GM08714 (cell line): Measurements from ENCODE around the gene TMEM79.
"Not testable (repeated sequence)": the region's sequence is repeated elsewhere in the genome, so short reads cannot be mapped to it uniquely, and the experiment has no call there.

ENCODE experiments used
- H3K4me3 ChIP-seq: fragments of 200-500 bp; sonication (Bioruptor generic); 2 replicates; pipeline ENCODE4 v1.5.1; 2014; ENCODE audit warnings: mild to moderate bottlenecking, low read length, inconsistent platforms
- ZNF274 ChIP-seq: IDR thresholded peaks from 2 replicates; pipeline ENCODE4 v1.6.1; 2012; ENCODE audit warnings: mild to moderate bottlenecking, low read depth, low read length

Gene TMEM79

DNA sequence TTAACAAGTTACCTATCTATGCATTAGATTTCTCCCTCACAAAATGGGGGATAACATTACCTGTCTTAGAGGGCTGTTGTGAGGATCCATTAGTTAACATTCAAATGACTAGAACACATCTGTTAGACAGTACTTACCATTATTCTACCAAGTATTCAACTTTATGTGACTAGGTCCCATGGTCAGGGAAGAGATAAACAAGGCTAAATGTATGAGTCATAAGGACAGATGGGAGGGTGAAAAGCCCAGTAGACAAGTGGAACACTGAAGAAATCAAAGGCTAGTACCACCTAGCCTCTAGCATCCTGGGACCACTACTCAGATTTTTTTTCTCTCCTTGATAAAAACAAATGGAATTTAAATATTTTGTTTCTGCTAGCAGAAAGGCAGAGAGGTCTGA is 24.0 kb downstream of the TMEM79 start:
- TF ChIP-seq ZNF274 = no peak
- H3K4me3 ChIP-seq = no peak overlapping the region

DNA sequence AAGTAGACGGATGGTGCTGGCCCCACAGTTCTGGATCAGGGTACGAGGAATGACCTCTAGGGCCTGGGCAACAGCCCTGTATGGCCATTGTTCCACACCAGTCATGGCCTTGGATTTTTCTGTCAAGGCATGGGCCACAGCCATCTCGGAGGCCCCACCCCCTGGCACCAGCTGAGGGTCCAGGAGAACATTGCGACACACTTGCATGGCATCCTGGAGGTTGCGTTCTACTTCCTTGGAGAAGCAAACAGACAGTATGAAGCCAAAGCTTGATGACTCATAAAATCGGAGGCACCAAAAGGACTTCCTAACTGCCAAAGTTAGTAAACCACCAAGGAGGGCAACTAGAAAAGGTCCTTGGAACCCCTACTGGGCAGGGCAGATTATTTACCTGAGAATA is 26.8 kb downstream of the TMEM79 start:
- TF ChIP-seq ZNF274 = no peak

GRCh38 chr1:156316909-156317308 is 32.8 kb downstream of the TMEM79 start:
- no peak for TF ChIP-seq ZNF274
- no peak overlapping the region for H3K4me3 ChIP-seq

More for the DNA sequence above, 26.8 kb downstream of the TMEM79 start:
- H3K4me3 ChIP-seq = no peak overlapping the region

DNA sequence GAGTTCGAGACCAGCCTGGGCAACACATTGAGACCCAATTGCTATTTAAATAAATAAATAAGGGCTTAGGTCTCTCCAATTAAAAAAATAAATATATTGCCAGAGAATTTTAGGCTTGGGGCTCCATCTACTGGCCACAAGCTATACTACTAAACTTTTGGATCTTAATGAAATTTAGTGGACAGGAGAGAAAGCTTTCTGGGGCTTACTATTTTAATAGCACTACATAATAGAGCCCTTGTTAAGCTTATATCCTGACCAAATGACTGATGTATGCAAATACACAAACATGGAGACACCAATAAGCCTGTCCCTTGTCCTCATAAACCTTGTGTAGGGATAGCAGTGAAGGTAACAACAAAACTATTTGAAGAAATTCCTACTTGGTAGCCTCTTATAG is 35.5 kb downstream of the TMEM79 start:
- no peak overlapping the region for H3K4me3 ChIP-seq
- TF ChIP-seq ZNF274 = no peak

- TF ChIP-seq ZNF274 = no peak
- no peak overlapping the region for H3K4me3 ChIP-seq
Observed at GRCh38 chr1:156320560-156320959, 36.4 kb downstream of the TMEM79 start.

DNA sequence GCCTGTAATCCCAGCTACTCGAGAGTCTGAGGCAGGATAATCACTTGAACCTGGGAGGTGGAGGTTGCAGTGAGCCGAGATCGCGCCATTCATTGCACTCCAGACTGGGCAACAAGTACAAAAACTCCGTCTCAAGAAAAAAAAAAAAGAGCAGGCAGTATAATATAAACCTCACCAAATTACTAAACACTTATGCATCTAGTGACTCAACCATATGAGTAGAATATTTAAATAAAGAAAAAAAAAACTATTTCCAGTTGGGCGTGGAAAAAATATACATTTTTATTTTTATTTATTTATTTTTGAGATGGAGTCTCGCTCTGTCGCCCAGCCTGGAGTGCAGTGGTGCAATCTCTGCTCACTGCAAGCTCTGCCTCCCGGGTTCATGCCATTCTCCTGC is 39.1 kb downstream of the TMEM79 start:
- H3K4me3 ChIP-seq = not testable (repeated sequence)

DNA sequence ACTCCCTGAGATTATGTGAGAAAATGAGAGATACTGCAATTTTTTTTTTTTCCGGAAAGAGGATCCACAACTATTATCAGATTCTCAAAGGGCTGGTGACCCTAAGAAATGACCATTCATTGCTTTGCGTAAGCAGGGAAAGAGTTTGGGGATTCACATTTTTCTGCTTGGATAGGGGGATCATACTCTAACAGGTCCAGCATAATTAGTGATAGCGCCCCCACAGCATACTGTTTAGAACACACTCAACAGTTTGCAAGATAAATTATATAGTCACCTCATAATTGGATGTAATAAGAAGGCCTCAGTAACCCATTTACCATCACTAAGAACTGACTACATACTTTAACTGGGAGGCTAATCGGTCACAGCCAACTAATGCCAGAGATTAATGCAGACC is 52.1 kb downstream of the TMEM79 start:
- no peak for TF ChIP-seq ZNF274

GRCh38 chr1:156337052-156337887 is 53.1 kb downstream of the TMEM79 start:
- TF ChIP-seq ZNF274 = no peak
- H3K4me3 ChIP-seq = peak overlapping the region; percentile 96

More for the DNA sequence above, 52.1 kb downstream of the TMEM79 start:
- peak overlapping the region; percentile 96 for H3K4me3 ChIP-seq

GRCh38 chr1:156337888-156338179 is 53.7 kb downstream of the TMEM79 start:
- peak overlapping the region; percentile 96 for H3K4me3 ChIP-seq
- no peak for TF ChIP-seq ZNF274

DNA sequence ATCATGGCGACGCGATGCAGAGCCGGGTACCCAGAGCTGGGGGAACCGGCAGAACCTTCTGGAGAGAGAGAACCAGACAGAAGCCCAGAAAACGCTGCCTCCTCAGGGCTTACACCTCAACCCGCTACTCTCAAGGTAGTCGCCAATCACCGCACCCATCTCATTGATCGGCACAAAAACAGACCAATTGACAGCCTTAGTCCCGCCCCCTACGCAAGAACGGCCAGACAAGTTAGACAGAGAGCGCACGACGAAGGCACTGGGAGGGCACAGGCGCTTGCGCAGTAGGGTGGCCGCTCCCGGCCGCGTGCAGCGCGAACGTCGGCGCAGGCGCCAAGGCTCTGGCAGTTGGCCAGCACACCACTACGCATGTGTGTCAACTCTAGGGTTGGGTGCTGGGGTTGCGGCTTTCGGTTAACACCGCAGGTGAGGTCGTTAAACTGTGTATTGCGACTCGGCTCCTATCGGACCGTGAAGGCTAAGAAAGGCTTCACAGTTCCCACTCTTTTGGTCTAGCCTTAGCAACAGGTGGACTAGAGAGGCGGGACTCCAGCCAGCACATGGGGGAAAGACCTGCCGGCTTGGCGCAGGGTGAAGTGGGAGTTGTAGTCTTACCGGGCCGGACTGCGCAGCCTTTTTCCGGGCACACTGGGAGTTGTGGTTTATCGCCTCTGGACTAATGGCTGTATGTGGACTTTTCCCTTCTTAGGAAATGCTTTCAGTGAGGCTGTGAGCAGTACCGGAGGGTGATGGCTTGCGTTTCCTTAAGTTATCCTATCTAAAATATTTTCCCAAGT is 54.3 kb downstream of the TMEM79 start, which contains the start of the genes CCT3 and TSACC:
TSS of gene CCT3 (minus strand) at position 113 of the 797 bp plus-strand sequence. CDS start at position 5, 108 bp downstream.
TSS of gene TSACC (plus strand) at position 347 of the 797 bp plus-strand sequence. CDS start 1,232 bp downstream, outside the sequence.
- H3K4me3 ChIP-seq = peak within 1 kb of the TSS; percentile 96
- TF ChIP-seq ZNF274 = no peak
